UCSD-AML1 (cell line): ENCODE measurements around the gene EIF6.
"Not testable (repeated sequence)": the region's sequence is repeated elsewhere in the genome, so short reads cannot be mapped to it uniquely, and the experiment has no call there.

Experiments used
- DNase-seq: peaks from one replicate; lab custom pipeline; 2025; ENCODE audit not compliant: unreplicated experiment; lab: John Stamatoyannopoulos, UW

EIF6 gene

GRCh38 chr20:35262731-35263531, 21.6 kb downstream of the EIF6 start:
- not testable (repeated sequence) for DNase-seq

DNA sequence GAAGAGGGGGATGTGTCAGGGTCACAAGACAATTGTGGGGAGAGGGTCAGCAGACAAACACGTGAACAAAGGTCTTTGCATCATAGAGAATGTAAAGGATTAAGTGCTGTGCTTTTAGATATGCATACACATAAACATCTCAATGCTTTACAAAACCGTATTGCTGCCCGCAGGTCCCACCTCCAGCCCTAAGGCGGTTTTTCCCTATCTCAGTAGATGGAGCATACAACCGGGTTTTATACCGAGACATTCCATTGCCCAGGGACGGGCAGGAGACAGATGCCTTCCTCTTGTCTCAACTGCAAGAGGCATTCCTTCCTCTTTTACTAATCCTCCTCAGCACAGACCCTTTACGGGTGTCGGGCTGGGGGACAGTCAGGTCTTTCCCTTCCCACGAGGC, 22.3 kb downstream of the EIF6 start:
- not testable (repeated sequence) for DNase-seq

- no peak for DNase-seq
Observed at GRCh38 chr20:35260426-35260825, 24.1 kb downstream of the EIF6 start.

- no peak for DNase-seq
Observed at GRCh38 chr20:35257175-35257909, 27.2 kb downstream of the EIF6 start.

DNA sequence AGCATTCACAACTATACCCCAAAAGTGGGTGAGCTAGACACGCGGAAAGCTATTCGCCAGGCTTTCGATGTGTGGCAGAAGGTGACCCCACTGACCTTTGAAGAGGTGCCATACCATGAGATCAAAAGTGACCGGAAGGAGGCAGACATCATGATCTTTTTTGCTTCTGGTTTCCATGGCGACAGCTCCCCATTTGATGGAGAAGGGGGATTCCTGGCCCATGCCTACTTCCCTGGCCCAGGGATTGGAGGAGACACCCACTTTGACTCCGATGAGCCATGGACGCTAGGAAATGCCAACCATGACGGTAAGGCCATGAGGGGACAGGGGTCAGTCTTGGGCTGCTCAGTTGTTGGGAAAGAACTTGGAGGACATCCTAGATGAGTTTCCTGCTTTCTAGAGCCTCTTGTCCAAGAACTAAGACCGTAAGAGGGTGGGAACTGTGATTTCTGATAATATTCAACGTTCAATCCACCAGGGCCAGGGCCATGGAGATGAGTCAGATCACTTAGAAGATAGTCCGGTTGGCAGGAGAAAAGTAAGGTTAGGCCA, 30.0 kb downstream of the EIF6 start:
- no peak for DNase-seq

GRCh38 chr20:35253010-35253409, 31.6 kb downstream of the EIF6 start:
- no peak for DNase-seq

GRCh38 chr20:35252598-35252997, 32.0 kb downstream of the EIF6 start:
- DNase-seq, result not testable (repeated sequence)

- no peak for DNase-seq
Observed at GRCh38 chr20:35252037-35252461, 32.5 kb downstream of the EIF6 start.

GRCh38 chr20:35251613-35251940, 33.0 kb downstream of the EIF6 start:
- DNase-seq, result no peak

DNA sequence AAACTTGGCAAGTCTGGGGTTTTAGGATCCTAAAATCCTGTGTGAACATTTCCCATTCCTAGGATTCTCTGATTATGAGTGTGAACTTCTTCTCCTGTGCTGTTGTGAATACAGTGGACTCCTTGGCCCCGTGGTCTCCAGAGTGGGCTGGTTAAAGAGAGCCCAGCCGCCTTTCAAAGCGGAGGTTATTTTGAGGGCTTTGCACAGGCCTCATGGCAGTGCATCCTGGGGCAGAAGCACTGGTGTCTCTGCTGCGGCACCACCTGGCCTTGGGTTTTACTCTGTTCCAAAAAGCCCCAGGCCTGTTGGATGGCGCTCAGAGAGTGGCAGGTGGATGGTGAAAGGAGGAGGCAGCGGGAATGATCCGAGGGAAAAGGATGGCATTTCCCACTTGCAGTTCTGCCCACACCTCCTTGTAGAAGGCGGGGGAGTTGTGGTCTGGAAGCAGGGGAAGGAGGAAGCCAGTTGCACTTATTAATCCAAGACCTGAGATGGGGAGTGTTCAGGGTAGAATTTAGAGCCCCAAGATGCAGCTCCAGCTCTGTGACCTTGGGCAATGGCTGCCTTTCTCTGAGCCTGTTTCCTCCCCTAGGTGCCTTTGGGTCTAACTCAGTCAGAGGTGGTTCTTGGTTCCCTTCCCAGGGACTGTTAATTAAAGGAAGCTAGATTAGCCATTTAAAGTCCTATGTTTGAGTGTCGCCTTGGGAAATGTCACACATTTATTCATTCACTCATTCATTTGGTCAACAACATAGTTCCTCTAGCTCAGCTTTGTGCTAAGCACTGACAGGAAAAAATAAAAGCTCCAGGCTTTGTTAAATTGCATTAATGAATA, 35.7 kb downstream of the EIF6 start:
- DNase-seq, result no peak

DNA sequence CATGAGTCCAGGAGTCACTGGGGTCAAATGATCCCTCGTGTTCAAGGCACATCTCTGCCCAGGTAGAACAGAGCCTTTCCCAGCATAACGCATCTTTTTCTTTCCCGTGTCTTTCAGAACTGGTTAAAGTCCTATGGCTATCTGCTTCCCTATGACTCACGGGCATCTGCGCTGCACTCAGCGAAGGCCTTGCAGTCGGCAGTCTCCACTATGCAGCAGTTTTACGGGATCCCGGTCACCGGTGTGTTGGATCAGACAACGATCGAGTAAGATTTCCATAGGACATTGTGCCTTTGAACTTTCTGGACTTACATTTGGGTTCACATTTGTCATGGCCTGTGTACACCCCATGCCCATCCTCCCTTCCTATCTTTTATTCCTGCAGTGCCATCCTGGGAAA, 37.8 kb downstream of the EIF6 start:
- DNase-seq, result no peak

- no peak for DNase-seq
Observed at GRCh38 chr20:35243986-35244385, 40.6 kb downstream of the EIF6 start.

DNA sequence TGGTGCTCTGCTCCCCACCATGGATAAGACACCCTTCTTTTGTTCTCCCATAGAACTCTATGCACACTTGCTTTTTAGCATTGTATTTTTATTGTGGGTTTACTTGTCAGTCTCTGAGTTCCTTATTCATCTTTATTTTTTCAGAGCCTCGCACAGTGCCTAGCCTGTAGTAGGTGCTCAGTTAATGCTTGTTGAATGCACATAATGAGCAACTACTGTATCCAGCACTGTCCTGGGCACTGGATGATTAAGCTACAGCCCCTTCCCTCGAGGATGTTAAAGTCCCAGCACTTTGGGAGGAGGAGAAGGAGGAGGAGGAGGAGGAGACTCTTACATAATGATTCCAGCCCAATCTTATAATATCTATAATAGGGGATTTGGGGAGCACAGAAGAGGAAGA, 41.3 kb downstream of the EIF6 start:
- DNase-seq, result no peak

- DNase-seq, result no peak
Observed at GRCh38 chr20:35240811-35241293, 43.7 kb downstream of the EIF6 start.

DNA sequence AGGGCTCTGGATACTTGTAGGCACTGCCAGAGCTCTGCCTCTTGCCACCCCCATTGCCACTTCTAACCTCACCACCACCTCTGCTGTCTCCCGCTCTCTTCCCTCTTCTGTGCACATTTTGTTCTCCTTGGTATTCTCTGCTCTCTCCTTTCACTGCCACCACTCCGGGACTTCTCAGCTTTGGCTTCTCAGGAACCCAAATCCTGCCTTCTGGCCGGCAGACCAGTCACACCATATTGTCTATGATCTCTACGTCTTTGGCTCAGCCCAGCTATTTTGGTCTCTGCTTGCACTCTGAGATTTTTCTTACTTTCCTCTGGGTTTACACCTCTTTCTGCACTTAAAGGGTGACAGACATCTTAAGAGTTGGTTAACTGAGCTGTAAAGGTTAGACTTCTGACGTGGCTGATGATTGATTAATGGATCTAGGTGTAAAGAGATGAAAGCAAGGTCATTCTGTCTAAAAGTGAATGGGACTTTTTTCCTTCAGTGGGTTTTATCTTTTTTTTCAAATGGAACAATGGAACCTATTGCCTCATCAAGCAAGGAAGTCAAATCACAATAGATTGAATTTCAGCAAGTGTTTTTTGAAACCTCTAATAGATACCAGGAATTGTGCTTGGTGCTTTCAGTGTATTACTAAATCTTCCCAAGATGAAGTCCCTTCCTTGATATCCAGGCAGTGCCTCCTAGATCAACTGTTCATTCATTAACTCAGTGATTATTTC, 44.3 kb downstream of the EIF6 start:
- no peak for DNase-seq

DNA sequence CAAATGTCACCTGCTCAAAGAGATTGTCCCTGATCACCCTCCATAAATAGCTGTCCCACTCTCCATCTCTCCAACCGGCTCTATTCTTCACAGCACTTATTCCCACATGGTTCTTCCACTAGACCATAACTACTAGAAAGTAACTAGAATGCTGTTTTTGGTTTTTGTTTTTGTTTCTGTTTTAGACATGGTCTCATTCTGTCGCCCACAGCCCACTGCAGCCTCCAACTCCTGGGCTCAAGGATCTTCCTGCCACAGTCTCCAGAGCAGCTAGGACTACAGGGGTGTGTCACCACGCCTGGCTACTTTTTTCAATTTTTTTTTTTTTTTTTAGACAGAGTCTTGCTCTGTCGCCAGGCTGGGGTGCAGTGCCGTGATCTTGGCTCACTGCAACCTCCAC, 45.8 kb downstream of the EIF6 start:
- DNase-seq, result no peak

DNA sequence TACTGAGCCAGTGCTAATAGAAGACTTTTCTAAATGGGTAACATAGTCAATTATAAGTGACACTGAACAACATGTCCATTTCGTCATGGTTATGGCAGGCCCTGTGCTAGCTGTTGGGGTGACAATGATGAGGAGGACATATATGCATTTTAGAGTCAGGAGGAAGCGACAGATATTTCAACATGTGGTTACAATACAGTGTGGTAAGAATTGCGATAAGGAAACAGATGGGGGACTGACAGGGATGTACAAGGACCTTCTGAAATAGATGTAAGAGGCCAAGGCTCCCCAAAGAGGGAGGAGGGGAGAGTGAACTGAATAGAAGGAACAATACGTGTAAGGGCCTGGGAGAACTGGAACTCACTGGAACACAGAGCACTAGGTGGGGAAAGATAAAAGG, 46.4 kb downstream of the EIF6 start:
- no peak for DNase-seq

DNA sequence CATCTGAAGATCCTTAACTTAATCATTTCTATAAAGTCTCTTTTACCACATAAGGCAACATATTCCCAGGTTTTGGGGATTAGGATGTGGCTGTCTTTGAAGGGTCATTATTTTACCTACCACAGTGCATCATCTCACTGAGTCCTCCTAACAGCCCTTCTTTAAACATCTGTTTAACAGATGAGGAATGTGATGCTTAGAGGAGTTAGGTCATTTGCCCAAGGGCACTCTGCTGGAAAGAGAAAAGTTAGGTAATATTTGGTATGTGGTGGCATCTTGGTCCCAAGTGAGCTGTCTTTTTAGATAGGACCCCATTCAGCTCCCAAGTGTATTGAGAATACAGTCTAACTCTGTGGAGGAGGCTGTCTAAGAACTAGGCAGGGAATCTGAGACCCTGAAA, 47.1 kb downstream of the EIF6 start:
- DNase-seq, result no peak

- no peak for DNase-seq
Observed at GRCh38 chr20:35235881-35236280, 48.7 kb downstream of the EIF6 start.

GRCh38 chr20:35232575-35232974, 52.0 kb downstream of the EIF6 start:
- DNase-seq, result no peak
